Activated B cell treated with CpG ODN at 0.5 μM for 24 hours (primary cell): ENCODE data around the gene COG3. TPM values are rescaled to one million over a fixed set of nuclear protein-coding genes. Genes with fewer than 3 reads are reported as not detected.

Experiments used
- ATAC-seq: fragments of 200-7000 bp; cut with Tn5 transposase; one replicate; pipeline ENCODE4 v1.10.0; 2021; ENCODE audit warnings: low read depth, mild to moderate bottlenecking, moderate library complexity
- CTCF ChIA-PET: fragments of 350-600 bp; sonication (Branson Sonifier 250); formaldehyde crosslinking; loops from one replicate; lab custom pipeline; 2021; ENCODE audit warnings: antibody characterized with exemption; lab: Charles Lee
- POLR2A ChIA-PET: fragments of 350-600 bp; sonication (Branson Sonifier 250); formaldehyde crosslinking; loops from one replicate; lab custom pipeline; 2021; ENCODE audit warnings: antibody characterized with exemption; lab: Charles Lee
- DNase-seq: peaks from one replicate; pipeline ENCODE4 v3.0.0; 2022
- H3K27ac Mint-ChIP-seq: one replicate; pipeline ENCODE4 v1.8.0; 2020; ENCODE audit warnings: mixed read lengths
- H3K27me3 Mint-ChIP-seq: one replicate; pipeline ENCODE4 v1.8.0; 2021; ENCODE audit warnings: mixed read lengths
- H3K36me3 Mint-ChIP-seq: one replicate; pipeline ENCODE4 v1.8.0; 2021; ENCODE audit warnings: low read depth, mixed read lengths
- H3K4me1 Mint-ChIP-seq: one replicate; pipeline ENCODE4 v1.8.0; 2021; ENCODE audit warnings: mixed read lengths
- H3K4me3 Mint-ChIP-seq: one replicate; pipeline ENCODE4 v1.8.0; 2020; ENCODE audit warnings: mild to moderate bottlenecking, mixed read lengths
- H3K9me3 Mint-ChIP-seq: one replicate; pipeline ENCODE4 v1.8.0; 2020; ENCODE audit warnings: mixed read lengths
- intact Hi-C: fragments of 100-400 bp; cut with micrococcal nuclease; formaldehyde crosslinking; loops from one replicate; pipeline ENCODE4 v1.15.1; 2024
- total RNA-seq: library from RNA; stranded (reverse); gene quantifications from 2 replicates; pipeline ENCODE4 v1.2.3, GENCODE V29; 2022
- TF ChIP-seq, protein P1 (sequence below): fragments of 200-600 bp; IDR thresholded peaks from one replicate; pipeline ENCODE4 v1.8.0; 2022; ENCODE audit warnings: antibody characterized with exemption, mild to moderate bottlenecking

The COG3 gene
- total RNA-seq, 1 donor from 2014 or later: 31.6 TPM

DNA sequence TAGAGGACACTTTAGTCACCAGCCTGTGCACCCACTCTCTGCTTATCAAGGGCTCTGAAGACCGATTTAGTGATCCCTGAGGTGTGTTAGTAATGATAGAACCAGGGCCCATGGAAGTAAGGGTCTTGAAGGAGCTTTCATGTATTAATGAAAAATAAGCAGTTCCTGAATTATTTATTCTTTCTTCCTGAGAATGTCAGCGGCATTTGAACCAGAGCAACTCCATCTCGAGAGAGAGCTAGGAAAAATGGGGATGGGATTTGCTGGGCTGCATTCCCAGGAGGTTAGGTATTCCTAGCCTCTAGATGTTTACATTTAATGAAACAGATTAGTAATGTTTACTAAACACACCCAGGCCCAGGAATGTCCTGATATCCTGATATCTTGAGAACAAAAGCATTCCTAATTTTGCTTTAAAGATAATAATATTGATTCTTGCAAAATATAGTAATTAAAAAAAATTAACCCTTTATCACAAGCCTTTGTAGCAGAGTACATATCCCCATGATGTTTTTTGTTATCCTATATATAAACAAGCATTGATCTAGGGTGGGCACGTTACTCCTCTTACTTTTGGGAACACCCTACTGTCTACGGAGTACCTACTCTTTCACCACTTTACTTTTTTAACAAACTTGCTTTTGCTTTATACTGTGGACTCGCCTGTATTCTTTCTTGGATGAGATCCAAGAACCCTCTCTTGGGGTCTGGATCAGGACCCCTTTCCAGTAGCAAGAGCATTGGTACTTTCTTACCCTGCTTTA is 63.1 kb downstream of the COG3 start:
- Mint-ChIP-seq H3K9me3 (no peaks in the 10 kb centered on the region), H3K27me3 (no peaks in the 10 kb centered on the region), H3K27ac (no peak overlapping the region), H3K36me3 (peaks cover 81% of the 10 kb centered on the region), H3K4me1 (no peaks in the 10 kb centered on the region), H3K4me3 (no peak overlapping the region)
- TF ChIP-seq, protein P1, sequence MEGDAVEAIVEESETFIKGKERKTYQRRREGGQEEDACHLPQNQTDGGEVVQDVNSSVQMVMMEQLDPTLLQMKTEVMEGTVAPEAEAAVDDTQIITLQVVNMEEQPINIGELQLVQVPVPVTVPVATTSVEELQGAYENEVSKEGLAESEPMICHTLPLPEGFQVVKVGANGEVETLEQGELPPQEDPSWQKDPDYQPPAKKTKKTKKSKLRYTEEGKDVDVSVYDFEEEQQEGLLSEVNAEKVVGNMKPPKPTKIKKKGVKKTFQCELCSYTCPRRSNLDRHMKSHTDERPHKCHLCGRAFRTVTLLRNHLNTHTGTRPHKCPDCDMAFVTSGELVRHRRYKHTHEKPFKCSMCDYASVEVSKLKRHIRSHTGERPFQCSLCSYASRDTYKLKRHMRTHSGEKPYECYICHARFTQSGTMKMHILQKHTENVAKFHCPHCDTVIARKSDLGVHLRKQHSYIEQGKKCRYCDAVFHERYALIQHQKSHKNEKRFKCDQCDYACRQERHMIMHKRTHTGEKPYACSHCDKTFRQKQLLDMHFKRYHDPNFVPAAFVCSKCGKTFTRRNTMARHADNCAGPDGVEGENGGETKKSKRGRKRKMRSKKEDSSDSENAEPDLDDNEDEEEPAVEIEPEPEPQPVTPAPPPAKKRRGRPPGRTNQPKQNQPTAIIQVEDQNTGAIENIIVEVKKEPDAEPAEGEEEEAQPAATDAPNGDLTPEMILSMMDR: no peak
- no peak for ATAC-seq
- no peak for DNase-seq
- POLR2A ChIA-PET: no interaction called here
- CTCF ChIA-PET: no interaction called here
- intact Hi-C loops: no loop called here

DNA sequence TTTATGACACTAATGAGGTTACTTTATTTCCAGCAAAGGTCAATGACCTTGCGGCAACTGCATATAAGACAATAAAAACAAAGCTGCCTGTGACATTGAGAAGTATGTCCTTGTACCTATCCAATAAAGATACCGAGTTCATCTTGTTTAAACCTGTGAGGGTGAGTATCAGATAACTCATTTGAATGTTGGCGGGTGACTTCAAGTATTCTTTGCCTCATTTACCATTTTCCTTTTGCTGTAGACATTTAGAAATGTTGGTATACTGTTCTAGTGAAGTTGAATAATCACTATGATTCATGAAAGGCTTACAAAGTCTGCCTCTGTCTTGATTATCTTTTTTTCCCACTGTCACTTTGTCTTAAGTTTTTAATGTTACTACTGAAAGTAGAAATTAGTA is 65.0 kb downstream of the COG3 start:
- Mint-ChIP-seq H3K4me1 (no peaks in the 10 kb centered on the region), H3K27ac (no peak overlapping the region), H3K9me3 (no peaks in the 10 kb centered on the region), H3K27me3 (no peaks in the 10 kb centered on the region), H3K36me3 (peaks cover 86% of the 10 kb centered on the region), H3K4me3 (no peak overlapping the region)
- DNase-seq (no peak), ATAC-seq (no peak)
- CTCF ChIA-PET: no interaction called here
- TF ChIP-seq, protein P1: no peak
- POLR2A ChIA-PET: interaction anchor here (0.6 kb wide), 1 partner anchor 423 kb away, joined by 3 read pairs; no protein-coding TSS in a partner anchor
- intact Hi-C loops: no loop called here

DNA sequence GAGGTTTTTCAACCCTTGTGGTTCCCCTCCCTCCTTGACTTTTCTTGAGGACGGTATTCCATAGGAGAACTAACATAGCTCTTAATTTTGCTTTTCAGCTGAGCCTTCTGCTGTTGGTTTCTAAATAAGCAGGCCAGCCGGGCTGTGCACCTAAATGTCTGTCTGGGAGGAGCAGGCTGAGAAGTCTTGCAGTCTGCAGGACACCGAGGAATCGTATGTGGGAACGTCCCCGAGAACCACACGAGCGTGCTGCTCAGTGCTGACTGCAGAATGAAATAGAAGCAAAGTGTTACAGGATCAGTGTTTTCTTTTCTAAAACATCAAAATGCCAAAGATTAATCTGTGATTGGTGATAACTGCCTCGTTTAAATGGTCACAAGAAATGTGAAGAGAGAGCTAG is 69.9 kb downstream of the COG3 start:
- Mint-ChIP-seq H3K27ac (no peak overlapping the region), H3K4me1 (no peaks in the 10 kb centered on the region), H3K27me3 (no peaks in the 10 kb centered on the region), H3K9me3 (no peaks in the 10 kb centered on the region), H3K4me3 (no peak overlapping the region), H3K36me3 (peaks cover 67% of the 10 kb centered on the region)
- POLR2A ChIA-PET: no interaction called here
- TF ChIP-seq, protein P1: no peak
- CTCF ChIA-PET: no interaction called here
- no peak for DNase-seq
- intact Hi-C loops: no loop called here
- no peak for ATAC-seq

DNA sequence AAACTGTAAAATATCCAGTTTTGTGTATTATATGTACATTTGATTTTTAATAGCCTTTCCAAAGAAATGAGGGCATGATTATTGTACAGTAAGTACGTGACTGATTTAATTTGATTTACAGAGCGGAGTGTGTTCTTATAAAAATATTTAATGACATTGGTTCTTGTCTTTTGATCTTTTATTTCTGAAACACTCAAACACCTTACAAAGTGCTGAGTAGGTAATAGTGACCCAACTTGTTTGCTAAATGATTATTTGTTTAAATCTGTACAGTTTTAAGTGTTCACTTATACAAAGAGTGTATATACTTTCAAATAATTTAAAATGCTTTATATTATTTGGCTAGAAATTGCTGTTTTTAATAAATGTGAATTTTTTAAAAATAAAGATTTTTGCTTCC is 71.5 kb downstream of the COG3 start:
- DNase-seq (no peak), ATAC-seq (no peak)
- no peak overlapping the region for H3K4me3 Mint-ChIP-seq
- no peaks in the 10 kb centered on the region for H3K27me3 Mint-ChIP-seq
- no peak overlapping the region for H3K27ac Mint-ChIP-seq
- POLR2A ChIA-PET: no interaction called here
- no peaks in the 10 kb centered on the region for H3K4me1 Mint-ChIP-seq
- no peaks in the 10 kb centered on the region for H3K9me3 Mint-ChIP-seq
- H3K36me3 Mint-ChIP-seq: peaks cover 53% of the 10 kb centered on the region
- TF ChIP-seq, protein P1: no peak
- intact Hi-C loops: no loop called here
- CTCF ChIA-PET: no interaction called here

DNA sequence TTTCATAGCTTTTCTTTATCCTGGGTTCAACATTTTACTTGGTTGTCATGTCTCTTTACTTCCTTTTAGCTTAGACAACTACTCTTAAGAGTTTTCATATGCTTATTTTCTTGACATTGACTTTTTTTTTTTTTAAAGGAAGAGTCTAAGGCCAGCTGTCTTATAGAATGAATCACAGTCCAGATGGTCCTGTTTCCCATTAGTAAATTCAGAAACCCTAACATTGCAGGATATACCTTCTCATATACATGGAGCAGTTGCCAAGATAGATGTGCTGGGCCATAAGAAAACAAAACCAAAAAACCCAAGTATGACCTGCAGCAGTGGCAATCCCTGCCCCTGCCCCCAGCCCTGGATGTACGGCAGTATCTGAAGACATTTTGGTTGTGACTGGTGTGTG is 72.8 kb downstream of the COG3 start:
- no peak overlapping the region for H3K4me3 Mint-ChIP-seq
- H3K4me1 Mint-ChIP-seq: no peaks in the 10 kb centered on the region
- peaks cover 45% of the 10 kb centered on the region for H3K36me3 Mint-ChIP-seq
- H3K27me3 Mint-ChIP-seq: no peaks in the 10 kb centered on the region
- no peak overlapping the region for H3K27ac Mint-ChIP-seq
- ATAC-seq: no peak
- no peak for DNase-seq
- H3K9me3 Mint-ChIP-seq: no peaks in the 10 kb centered on the region
- TF ChIP-seq, protein P1: no peak
- intact Hi-C loops: no loop called here
- ChIA-PET CTCF (no interaction called here), POLR2A (no interaction called here)
